SK-N-SH treated with all-trans-retinoic acid at 6 μM for 48 hours (cell line): ENCODE results near the gene NUP214.

Experiments
- ATAC-seq: fragments of 200-7000 bp; cut with Tn5 transposase; 3 replicates; pipeline ENCODE4 v1.9.1; 2020; ENCODE audit warnings: mild to moderate bottlenecking, moderate library complexity
- ARNTL ChIP-seq: fragments of 450-650 bp; formaldehyde crosslinking; IDR thresholded peaks from 2 replicates; pipeline ENCODE4 v1.5.0; 2020; ENCODE audit warnings: low read depth, mild to moderate bottlenecking, moderate library complexity, borderline replicate concordance
- BACH2 ChIP-seq: fragments of 250-450 bp; sonication (Bioruptor Pico); IDR thresholded peaks from 2 replicates; pipeline ENCODE4 v1.9.0; 2021; ENCODE audit warnings: mild to moderate bottlenecking, borderline replicate concordance
- CREB5 ChIP-seq: fragments of 250-450 bp; sonication (Bioruptor Pico); IDR thresholded peaks from 2 replicates; pipeline ENCODE4 v1.5.1; 2020; ENCODE audit warnings: low read depth, mild to moderate bottlenecking, moderate library complexity
- CSDC2 ChIP-seq: fragments of 250-450 bp; sonication (Bioruptor Pico); IDR thresholded peaks from 2 replicates; pipeline ENCODE4 v1.5.0; 2020; ENCODE audit warnings: mild to moderate bottlenecking, moderate library complexity
- CSRNP3 ChIP-seq: fragments of 250-450 bp; sonication (Bioruptor Pico); IDR thresholded peaks from 2 replicates; pipeline ENCODE4 v1.5.1; 2021; ENCODE audit warnings: mild to moderate bottlenecking, moderate library complexity
- GLIS3 ChIP-seq: fragments of 250-450 bp; sonication (Bioruptor Pico); IDR thresholded peaks from 2 replicates; pipeline ENCODE4 v1.5.0; 2020; ENCODE audit warnings: mild to moderate bottlenecking, moderate library complexity
- ISL1 ChIP-seq: fragments of 250-450 bp; sonication (Bioruptor Pico); IDR thresholded peaks from 2 replicates; pipeline ENCODE4 v2.1.2; 2022; ENCODE audit warnings: mild to moderate bottlenecking, moderate library complexity
- OSR1 ChIP-seq: fragments of 250-450 bp; sonication (Bioruptor Pico); IDR thresholded peaks from 2 replicates; pipeline ENCODE4 v1.8.0; 2022; ENCODE audit warnings: moderate library complexity, mild to moderate bottlenecking, inconsistent platforms
- PATZ1 ChIP-seq: fragments of 250-450 bp; sonication (Bioruptor Pico); IDR thresholded peaks from 2 replicates; pipeline ENCODE4 v1.8.0; 2020; ENCODE audit warnings: mild to moderate bottlenecking, moderate library complexity, borderline replicate concordance
- POU6F1 ChIP-seq: fragments of 250-450 bp; sonication (Bioruptor Pico); IDR thresholded peaks from 2 replicates; pipeline ENCODE4 v1.8.0; 2021; ENCODE audit warnings: low read depth, mild to moderate bottlenecking, moderate library complexity, borderline replicate concordance
- PPARA ChIP-seq: fragments of 250-450 bp; sonication (Bioruptor Pico); IDR thresholded peaks from 2 replicates; pipeline ENCODE4 v1.5.0; 2020; ENCODE audit warnings: mild to moderate bottlenecking, borderline replicate concordance
- RARB ChIP-seq: fragments of 250-450 bp; sonication (Bioruptor Pico); IDR thresholded peaks from 2 replicates; pipeline ENCODE4 v1.8.0; 2021; ENCODE audit warnings: mild to moderate bottlenecking, moderate library complexity
- SNAI2 ChIP-seq: fragments of 250-450 bp; sonication (Bioruptor Pico); IDR thresholded peaks from 2 replicates; pipeline ENCODE4 v1.5.0; 2020; ENCODE audit warnings: mild to moderate bottlenecking, moderate library complexity
- TCF4 ChIP-seq: fragments of 250-450 bp; sonication (Bioruptor Pico); IDR thresholded peaks from 2 replicates; pipeline ENCODE4 v1.8.0; 2021; ENCODE audit warnings: mild to moderate bottlenecking, moderate library complexity, borderline replicate concordance
- TOX ChIP-seq: fragments of 250-450 bp; sonication (Bioruptor Pico); IDR thresholded peaks from 2 replicates; pipeline ENCODE4 v1.8.0; 2021; ENCODE audit warnings: mild to moderate bottlenecking, moderate library complexity, borderline replicate concordance
- TSHZ2 ChIP-seq: fragments of 250-450 bp; sonication (Bioruptor Pico); IDR thresholded peaks from 2 replicates; pipeline ENCODE4 v1.5.0; 2020; ENCODE audit warnings: mild to moderate bottlenecking, moderate library complexity
- ZFP3 ChIP-seq: fragments of 250-450 bp; sonication (Bioruptor Pico); IDR thresholded peaks from 2 replicates; pipeline ENCODE4 v1.5.0; 2020; ENCODE audit warnings: mild to moderate bottlenecking, moderate library complexity
- ZFP30 ChIP-seq: fragments of 450-650 bp; formaldehyde crosslinking; IDR thresholded peaks from 2 replicates; pipeline ENCODE4 v1.5.0; 2022; ENCODE audit warnings: mild to moderate bottlenecking, moderate library complexity
- ZNF565 ChIP-seq: fragments of 450-650 bp; formaldehyde crosslinking; conservative IDR thresholded peaks from 2 replicates; pipeline ENCODE4 v1.5.0; 2020; ENCODE audit warnings: low read depth, mild to moderate bottlenecking, moderate library complexity
- ZNF70 ChIP-seq: fragments of 450-650 bp; formaldehyde crosslinking; IDR thresholded peaks from 2 replicates; pipeline ENCODE4 v1.5.0; 2020; ENCODE audit warnings: mild to moderate bottlenecking, moderate library complexity
- ZNF8 ChIP-seq: fragments of 450-650 bp; formaldehyde crosslinking; IDR thresholded peaks from 2 replicates; pipeline ENCODE4 v1.5.0; 2020; ENCODE audit warnings: mild to moderate bottlenecking, moderate library complexity

NUP214 gene

GRCh38 chr9:131226226-131226625 lies 100.8 kb downstream of the NUP214 start (continued):
- TF ChIP-seq PATZ1, result no peak
- no peak for TF ChIP-seq CREB5 (CRISPR knock-in tag)
- TF ChIP-seq ISL1 (CRISPR knock-in tag), result no peak
- TF ChIP-seq BACH2, result no peak
- TF ChIP-seq SNAI2 (CRISPR knock-in tag), result no peak
- no peak for TF ChIP-seq GLIS3 (CRISPR knock-in tag)
- no peak for TF ChIP-seq ZFP3
- no peak for TF ChIP-seq POU6F1 (CRISPR knock-in tag)
- TF ChIP-seq ZFP30 (CRISPR knock-in tag), result no peak
- TF ChIP-seq ZNF8, result no peak
- no peak for TF ChIP-seq ARNTL (CRISPR knock-in tag)
- no peak for TF ChIP-seq TOX (CRISPR knock-in tag)
- TF ChIP-seq RARB (CRISPR knock-in tag), result no peak
- TF ChIP-seq, all 23 proteins: peak for 0

- TF ChIP-seq POU6F1 (CRISPR knock-in tag), result no peak
- no peak for TF ChIP-seq OSR1 (CRISPR knock-in tag)
- no peak for TF ChIP-seq BACH2
- TF ChIP-seq TSHZ2, result no peak
- TF ChIP-seq ZNF70 (CRISPR knock-in tag), result no peak
- no peak for TF ChIP-seq ZFP3
- no peak for TF ChIP-seq CSDC2 (CRISPR knock-in tag)
- no peak for TF ChIP-seq ZNF8
- no peak for TF ChIP-seq RARB (CRISPR knock-in tag)
- no peak for TF ChIP-seq PATZ1
- TF ChIP-seq ZFP30 (CRISPR knock-in tag), result no peak
- no peak for TF ChIP-seq PPARA (CRISPR knock-in tag)
- TF ChIP-seq ISL1 (CRISPR knock-in tag), result no peak
- TF ChIP-seq TOX (CRISPR knock-in tag), result no peak
- TF ChIP-seq GLIS3 (CRISPR knock-in tag), result no peak
- no peak for TF ChIP-seq SNAI2 (CRISPR knock-in tag)
- TF ChIP-seq CREB5 (CRISPR knock-in tag), result no peak
- TF ChIP-seq ZNF565 (CRISPR knock-in tag), result no peak
- TF ChIP-seq TCF4 (CRISPR knock-in tag), result no peak
- no peak for TF ChIP-seq CSRNP3 (CRISPR knock-in tag)
- no peak for ATAC-seq
Measured at GRCh38 chr9:131227112-131227958, 101.9 kb downstream of the NUP214 start.
